GM19025 (cell line): Measurements from ENCODE around the gene AGAP1.
"Not testable (repeated sequence)": the region's sequence is repeated elsewhere in the genome, so short reads cannot be mapped to it uniquely, and the experiment has no call there.

Experiments used
- ATAC-seq: cut with Tn5 transposase; IDR thresholded peaks from one replicate; pipeline ENCODE4 v1.9.1; 2021; ENCODE audit warnings: mild to moderate bottlenecking, low read depth, moderate library complexity; ENCODE audit not compliant: unreplicated experiment

The AGAP1 gene

DNA sequence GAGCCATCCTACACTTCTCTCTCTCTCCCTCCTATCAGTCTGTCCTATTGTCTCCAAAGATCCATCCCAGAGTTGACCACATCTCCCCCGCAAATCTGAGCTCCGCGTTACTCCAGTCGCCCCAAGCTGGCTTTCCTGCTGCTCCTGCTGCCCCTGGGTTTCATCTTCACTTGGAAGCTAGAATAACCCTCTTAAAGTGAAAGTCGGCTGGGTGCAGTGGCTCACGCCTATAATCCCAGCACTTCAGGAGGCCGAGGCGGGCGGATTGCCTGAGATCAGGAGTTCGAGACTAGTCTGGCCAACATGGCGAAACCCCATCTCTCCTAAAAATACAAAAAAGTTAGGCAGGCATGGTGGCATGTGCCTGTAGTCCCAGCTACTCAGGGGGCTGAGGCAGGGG, 647.8 kb downstream of the AGAP1 start:
- not testable (repeated sequence) for ATAC-seq

DNA sequence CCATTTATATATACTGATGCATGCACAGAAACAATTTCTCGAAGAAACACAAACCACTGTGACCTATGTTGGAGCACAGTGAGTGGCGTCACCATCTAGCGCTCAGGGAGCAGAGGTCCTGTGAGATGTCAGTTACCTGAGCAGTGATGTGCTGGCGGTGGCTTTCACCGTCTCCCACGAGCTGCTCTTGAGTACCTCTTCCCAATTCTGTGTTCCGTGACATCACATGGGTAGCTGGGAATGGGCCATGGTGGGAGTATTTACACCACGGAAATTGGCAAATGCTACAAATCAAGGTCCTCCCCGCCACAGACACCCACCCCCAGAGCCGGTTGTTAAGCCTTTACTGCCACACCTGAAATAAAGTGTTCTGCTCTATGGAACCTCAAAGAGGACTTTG, 650.0 kb downstream of the AGAP1 start:
- ATAC-seq: no peak

DNA sequence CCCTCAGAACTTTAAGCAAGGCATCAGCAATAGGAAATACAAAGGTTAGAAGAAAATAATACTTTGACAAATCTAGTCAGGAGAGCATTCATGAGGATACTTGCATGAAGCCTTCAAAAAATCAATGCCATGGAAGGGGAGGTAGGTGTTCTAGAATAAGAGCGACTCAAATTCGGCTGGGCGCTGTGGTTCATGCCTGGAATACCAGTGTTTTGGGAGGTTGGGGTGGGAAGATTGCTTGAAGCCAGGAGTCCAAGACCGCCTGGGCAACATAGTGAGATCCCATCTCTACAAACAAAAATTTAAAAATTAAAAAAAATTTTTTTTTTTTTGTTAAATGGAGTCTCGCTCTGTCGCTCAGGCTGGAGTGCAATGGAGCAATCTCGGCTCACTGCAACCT, 652.6 kb downstream of the AGAP1 start:
- no peak for ATAC-seq

- ATAC-seq: no peak
These were observed 661.6 kb downstream of the AGAP1 start for GRCh38 chr2:236155406-236155805.

- no peak for ATAC-seq
These were observed 662.4 kb downstream of the AGAP1 start for GRCh38 chr2:236156095-236156859.

- ATAC-seq: no peak
These were observed 663.0 kb downstream of the AGAP1 start for GRCh38 chr2:236156860-236157194.

DNA sequence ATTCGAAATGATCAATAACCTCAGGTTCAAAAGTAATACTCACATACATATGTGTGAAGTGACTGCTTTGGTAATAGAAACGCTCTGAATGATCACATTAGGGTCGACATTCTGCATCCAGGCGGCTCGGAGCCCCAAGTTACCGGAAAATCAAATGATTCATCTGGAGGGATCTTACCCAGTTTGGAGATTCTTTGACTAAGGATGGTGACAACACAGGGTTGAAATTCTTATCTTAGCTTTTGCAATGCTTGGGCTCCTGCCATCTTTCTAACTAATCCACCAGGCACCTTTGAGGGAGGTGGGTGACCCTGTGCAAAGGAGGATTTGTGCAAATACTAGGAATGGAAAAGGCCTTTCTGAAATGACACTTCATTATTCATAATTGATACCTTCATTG, 663.5 kb downstream of the AGAP1 start:
- ATAC-seq: no peak

GRCh38 chr2:236157815-236158498, 664.1 kb downstream of the AGAP1 start:
- ATAC-seq: no peak

GRCh38 chr2:236158969-236159777, 665.3 kb downstream of the AGAP1 start:
- ATAC-seq: no peak

- no peak for ATAC-seq
These were observed 665.9 kb downstream of the AGAP1 start for GRCh38 chr2:236159778-236160170.

- ATAC-seq: no peak
These were observed 666.7 kb downstream of the AGAP1 start for GRCh38 chr2:236160366-236161081.

- no peak for ATAC-seq
These were observed 667.2 kb downstream of the AGAP1 start for GRCh38 chr2:236161082-236161462.

DNA sequence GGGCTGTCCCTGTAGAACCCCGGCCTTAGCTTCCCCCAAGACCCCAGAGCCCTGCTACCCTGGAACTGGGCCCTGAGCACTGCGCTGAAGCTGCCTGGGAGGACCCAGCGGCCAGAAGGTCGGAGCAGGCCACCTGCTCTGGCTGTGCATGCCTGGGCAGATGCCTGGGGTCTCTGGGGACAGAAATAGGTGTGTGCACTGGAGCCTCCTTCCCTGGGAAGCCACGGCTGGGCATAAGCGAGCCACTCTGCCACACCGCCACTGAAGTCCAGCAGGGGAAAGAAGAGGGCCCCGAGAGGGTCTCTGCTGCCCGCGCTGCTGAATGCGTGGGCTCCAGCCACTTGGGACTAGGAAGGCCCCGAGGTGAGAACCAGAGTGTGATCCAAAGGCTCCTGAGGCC, 667.7 kb downstream of the AGAP1 start:
- no peak for ATAC-seq

- ATAC-seq: no peak
These were observed 668.4 kb downstream of the AGAP1 start for GRCh38 chr2:236162031-236162845.

- ATAC-seq: no peak
These were observed 669.1 kb downstream of the AGAP1 start for GRCh38 chr2:236162882-236163470.

GRCh38 chr2:236163471-236164200, 669.8 kb downstream of the AGAP1 start:
- no peak for ATAC-seq

- ATAC-seq: no peak
These were observed 670.5 kb downstream of the AGAP1 start for GRCh38 chr2:236164201-236164924.
